CD4-positive, alpha-beta T cell (primary cell): ENCODE results near the gene CFAP298. TPM values are rescaled to one million over a fixed set of nuclear protein-coding genes. Genes with fewer than 3 reads are reported as not detected.
"Not testable (repeated sequence)": the region's sequence is repeated elsewhere in the genome, so short reads cannot be mapped to it uniquely, and the experiment has no call there.

Experiments used
- ATAC-seq: fragments of 200-7000 bp; cut with Tn5 transposase; one replicate; pipeline ENCODE4 v1.10.0; 2022; ENCODE audit warnings: mild to moderate bottlenecking; ENCODE audit not compliant: poor library complexity
- CTCF ChIA-PET: fragments of 350-600 bp; sonication (Branson Sonifier 250); formaldehyde crosslinking; loops from one replicate; lab custom pipeline; 2021; ENCODE audit warnings: antibody characterized with exemption, inconsistent platforms; lab: Charles Lee
- POLR2A ChIA-PET: fragments of 350-600 bp; sonication (Branson Sonifier 250); formaldehyde crosslinking; loops from one replicate; lab custom pipeline; 2021; ENCODE audit warnings: antibody characterized with exemption, inconsistent platforms; lab: Charles Lee
- DNase-seq, 14 experiments: peaks; one replicate each; pipeline ENCODE4 v3.0.0-alpha.2; 2013 to 2020; ENCODE audit warnings: mixed read lengths in 2 of 14
- H3K27ac ChIP-seq, 2 donors: one replicate each; pipeline versions ENCODE4 v1.5.1 to v1.7.0; 2013; ENCODE audit warnings: low read length in 2 of 2, low read depth in 1 of 2, mild to moderate bottlenecking in 1 of 2
- H3K27me3 ChIP-seq, 2 experiments: 1 replicate in 1 of 2; 2 replicates in 1 of 2; pipeline versions ENCODE4 v1.6.1 to v1.7.0; 2013; ENCODE audit warnings: low read length in 2 of 2, control low read depth in 1 of 2, mild to moderate bottlenecking in 1 of 2, moderate library complexity in 1 of 2; ENCODE audit not compliant: insufficient read depth in 2 of 2, control insufficient read depth in 1 of 2
- H3K36me3 ChIP-seq: one replicate; pipeline ENCODE4 v1.6.1; 2013; ENCODE audit warnings: low read length, control low read depth; ENCODE audit not compliant: insufficient read depth
- H3K4me1 ChIP-seq: one replicate; pipeline ENCODE4 v1.6.1; 2013; ENCODE audit warnings: low read length, control low read depth; ENCODE audit not compliant: insufficient read depth
- H3K4me3 ChIP-seq: one replicate; pipeline ENCODE4 v1.5.1; 2013; ENCODE audit warnings: mild to moderate bottlenecking, low read length, moderate library complexity
- H3K9me3 ChIP-seq, 2 experiments: 1 replicate in 1 of 2; 2 replicates in 1 of 2; pipeline versions ENCODE4 v1.6.1 to v1.7.0; 2013; ENCODE audit warnings: low read length in 2 of 2, mild to moderate bottlenecking in 2 of 2, control low read depth in 1 of 2, moderate library complexity in 1 of 2; ENCODE audit not compliant: control insufficient read depth in 1 of 2, insufficient read depth in 1 of 2
- H3K27ac Mint-ChIP-seq: one replicate; pipeline ENCODE4 v1.8.0; 2020; ENCODE audit warnings: mixed read lengths
- H3K27me3 Mint-ChIP-seq: one replicate; pipeline ENCODE4 v1.8.0; 2021; ENCODE audit warnings: mixed read lengths
- H3K36me3 Mint-ChIP-seq: one replicate; pipeline ENCODE4 v1.8.0; 2021; ENCODE audit warnings: low read depth, mixed read lengths
- H3K4me1 Mint-ChIP-seq: one replicate; pipeline ENCODE4 v1.8.0; 2021; ENCODE audit warnings: low read depth, mixed read lengths
- H3K4me3 Mint-ChIP-seq: one replicate; pipeline ENCODE4 v1.8.0; 2020; ENCODE audit warnings: mild to moderate bottlenecking, mixed read lengths
- H3K9me3 Mint-ChIP-seq: one replicate; pipeline ENCODE4 v1.8.0; 2020; ENCODE audit warnings: mixed read lengths
- CTCF ChIP-seq: fragments of 200-600 bp; IDR thresholded peaks from one replicate; pipeline ENCODE4 v1.8.0; 2022; ENCODE audit warnings: antibody characterized with exemption, mild to moderate bottlenecking
- intact Hi-C, 2 experiments: fragments of 100-400 bp; cut with DNase I in 1 of 2; cut with micrococcal nuclease in 1 of 2; formaldehyde crosslinking; loops; one replicate each; pipeline versions ENCODE4 v1.15.1 to v1.9.0; 2023 to 2025; cut with DNase I, micrococcal nuclease
- total RNA-seq, 174 experiments: library from RNA in 2 of 174; stranded (reverse) in 2 of 174; gene quantifications; one replicate each; pipeline ENCODE4 v1.2.3 and lab custom pipeline; 2021 to 2026

CFAP298 gene
- total RNA-seq, 2 experiments from 2014 or later: 7.6 to 9.4 TPM

- no peak overlapping the region for H3K27ac ChIP-seq
- CTCF ChIA-PET: no interaction called here
- H3K27me3 ChIP-seq: no peaks in the 10 kb centered on the region
- no peak for ATAC-seq
- H3K4me3 Mint-ChIP-seq: no peak overlapping the region
- no peak overlapping the region for H3K4me3 ChIP-seq
- DNase-seq: no peak
- POLR2A ChIA-PET: no interaction called here
- H3K9me3 Mint-ChIP-seq: peaks cover 6% of the 10 kb centered on the region
- no peaks in the 10 kb centered on the region for H3K36me3 ChIP-seq
- intact Hi-C loops: loop anchor here in 1 of 2 experiments (10.0 kb wide), 1 partner anchor 71 kb away; no protein-coding TSS in a partner anchor
- TF ChIP-seq CTCF: no peak
- no peaks in the 10 kb centered on the region for H3K27me3 Mint-ChIP-seq
- H3K4me1 ChIP-seq: peaks cover 22% of the 10 kb centered on the region
- peaks cover 21% of the 10 kb centered on the region for H3K4me1 Mint-ChIP-seq
- no peak overlapping the region for H3K27ac Mint-ChIP-seq
- peaks cover 22% of the 10 kb centered on the region for H3K36me3 Mint-ChIP-seq
- H3K9me3 ChIP-seq: no peaks in the 10 kb centered on the region
Observed at GRCh38 chr21:32565856-32566465, 46.2 kb downstream of the CFAP298 start.

- peak overlapping the region; percentile 27 for H3K4me3 Mint-ChIP-seq
- no peaks in the 10 kb centered on the region for H3K4me1 Mint-ChIP-seq
- peak overlapping the region; percentile 8 for H3K27ac Mint-ChIP-seq
- H3K9me3 ChIP-seq: no peaks in the 10 kb centered on the region
- ATAC-seq: peak; percentile 32
- H3K4me1 ChIP-seq: peaks cover 7% of the 10 kb centered on the region
- DNase-seq: peak in 2 of 14 experiments; percentile 6 to 14
- H3K4me3 ChIP-seq: no peak overlapping the region
- H3K36me3 Mint-ChIP-seq: peaks cover 19% of the 10 kb centered on the region
- intact Hi-C loops: loop anchor here in 1 of 2 experiments (10.0 kb wide), 1 partner anchor 68 kb away; no protein-coding TSS in a partner anchor
- no peaks in the 10 kb centered on the region for H3K27me3 ChIP-seq
- no peak overlapping the region for H3K27ac ChIP-seq
- TF ChIP-seq CTCF: no peak
- no peaks in the 10 kb centered on the region for H3K36me3 ChIP-seq
- CTCF ChIA-PET: no interaction called here
- no peaks in the 10 kb centered on the region for H3K27me3 Mint-ChIP-seq
- POLR2A ChIA-PET: no interaction called here
- H3K9me3 Mint-ChIP-seq: peaks cover 6% of the 10 kb centered on the region
Observed at GRCh38 chr21:32562915-32563314, 49.3 kb downstream of the CFAP298 start.

GRCh38 chr21:32562426-32562825 is 49.8 kb downstream of the CFAP298 start:
- Mint-ChIP-seq H3K27me3 (no peaks in the 10 kb centered on the region), H3K4me1 (no peaks in the 10 kb centered on the region), H3K4me3 (no peak overlapping the region), H3K27ac (peak overlapping the region; percentile 8), H3K36me3 (peaks cover 19% of the 10 kb centered on the region), H3K9me3 (peaks cover 6% of the 10 kb centered on the region)
- ChIA-PET CTCF (no interaction called here), POLR2A (no interaction called here)
- intact Hi-C loops: loop anchor here in 1 of 2 experiments (10.0 kb wide), 1 partner anchor 68 kb away; no protein-coding TSS in a partner anchor
- Histone ChIP-seq H3K9me3 (no peaks in the 10 kb centered on the region), H3K4me1 (peaks cover 2% of the 10 kb centered on the region), H3K4me3 (no peak overlapping the region), H3K27me3 (no peaks in the 10 kb centered on the region), H3K36me3 (no peaks in the 10 kb centered on the region), H3K27ac (no peak overlapping the region)
- no peak for TF ChIP-seq CTCF
- DNase-seq (peak in 2 of 14 experiments; percentile 6 to 17), ATAC-seq (peak; percentile 64)

- H3K36me3 Mint-ChIP-seq: peaks cover 14% of the 10 kb centered on the region
- H3K4me3 Mint-ChIP-seq, H3K4me3 ChIP-seq, H3K9me3 Mint-ChIP-seq, H3K9me3 ChIP-seq, POLR2A ChIA-PET, H3K4me1 ChIP-seq, H3K27ac ChIP-seq, ATAC-seq, CTCF ChIA-PET, H3K36me3 ChIP-seq, H3K4me1 Mint-ChIP-seq, H3K27me3 ChIP-seq, DNase-seq, H3K27ac Mint-ChIP-seq, H3K27me3 Mint-ChIP-seq: not testable (repeated sequence)
- intact Hi-C loops: loop anchor here in 1 of 2 experiments (10.0 kb wide), 1 partner anchor 67 kb away; no protein-coding TSS in a partner anchor
Observed at GRCh38 chr21:32561476-32561875, 50.7 kb downstream of the CFAP298 start.
